Heart left ventricle (tissue), 16 donors: ENCODE results near the gene FDXACB1. TPM values are rescaled to one million over a fixed set of nuclear protein-coding genes. Genes with fewer than 3 reads are reported as not detected.

ENCODE experiments used
- ATAC-seq, 4 donors: fragments of 200-7000 bp; cut with Tn5 transposase; one replicate each; pipeline ENCODE4 v1.9.1; 2020 to 2022; ENCODE audit warnings: moderate library complexity in 4 of 4, mild to moderate bottlenecking in 3 of 4, moderate number of reproducible peaks in 1 of 4
- DNase-seq, 5 donors: peaks; one replicate each; pipeline ENCODE4 v3.0.0-alpha.2; 2020
- H3K27ac ChIP-seq, 12 donors: fragments of 200-600 bp; sonication (generic) in 4 of 12; one replicate each; pipeline versions ENCODE4 v1.5.0 to v1.8.0; 2016 to 2022; ENCODE audit warnings: mild to moderate bottlenecking in 2 of 12
- H3K27me3 ChIP-seq, 9 donors: fragments of 200-600 bp; sonication (generic) in 2 of 9; one replicate each; pipeline versions ENCODE4 v1.5.1 to v1.8.0; 2016 to 2022; ENCODE audit warnings: mild to moderate bottlenecking in 3 of 9
- H3K36me3 ChIP-seq, 9 donors: fragments of 200-600 bp; sonication (generic) in 2 of 9; one replicate each; pipeline versions ENCODE4 v1.5.0 to v1.8.0; 2018 to 2022; ENCODE audit warnings: mild to moderate bottlenecking in 2 of 9
- H3K4me1 ChIP-seq, 12 donors: fragments of 200-600 bp; sonication (generic) in 4 of 12; one replicate each; pipeline versions ENCODE4 v1.5.0 to v1.8.0; 2016 to 2022; ENCODE audit warnings: mild to moderate bottlenecking in 3 of 12
- H3K4me3 ChIP-seq, 12 donors: fragments of 200-600 bp; sonication (generic) in 4 of 12; one replicate each; pipeline versions ENCODE4 v1.5.0 to v1.8.0; 2017 to 2022; ENCODE audit warnings: mild to moderate bottlenecking in 9 of 12, moderate library complexity in 4 of 12
- H3K9me3 ChIP-seq, 12 donors: fragments of 200-600 bp; sonication (generic) in 4 of 12; one replicate each; pipeline versions ENCODE4 v1.5.0 to v1.8.0; 2016 to 2022; ENCODE audit warnings: mild to moderate bottlenecking in 1 of 12
- POLR2A ChIP-seq, 2 donors: fragments of 450-650 bp; IDR thresholded peaks; one replicate each; pipeline ENCODE4 v1.6.1; 2017; ENCODE audit warnings: antibody characterized with exemption in 2 of 2, mild to moderate bottlenecking in 2 of 2, moderate library complexity in 2 of 2
- WGBS, 4 donors: extraction: QIAGEN DNeasy Blood & Tissue Kit in 2 of 4; methylation state at CpG; one replicate each; pipeline versions ENCODE4 v1.1.5 to v1.1.7; 2013 to 2018; 5-methylcytosine and 5-hydroxymethylcytosine counted together
- intact Hi-C, 10 donors: fragments of 100-400 bp; cut with DNase I; formaldehyde crosslinking; loops; one replicate each; pipeline versions ENCODE4 v1.11.1 to v1.14.2; 2022
- polyA plus RNA-seq, 2 donors: library from polyadenylated mRNA; stranded (reverse); fragments of 200-250 nt; gene quantifications; one replicate each; pipeline ENCODE4 v1.2.3, GENCODE V29; 2013
- total RNA-seq, 9 donors: library from RNA; depleted of rRNA in 2 of 9; stranded (reverse); fragments of >200 nt in 2 of 9; fragmentation: NEBNext Ultra II Directional in 3 of 9; extraction: Animal tissue kit (Norgen Biotek cat#: 25700) in 3 of 9; gene quantifications; one replicate each; pipeline versions ENCODE4 v1.1.0 to v1.2.4, GENCODE V29; 2016 to 2023
- TF ChIP-seq, protein P1 (sequence below), 12 donors: fragments of 200-600 bp; sonication (generic) in 4 of 12; IDR thresholded peaks; one replicate each; pipeline versions ENCODE4 v1.5.0 to v1.8.0; 2018 to 2022; ENCODE audit warnings: antibody characterized with exemption in 12 of 12, mild to moderate bottlenecking in 5 of 12
- donor health status: ischemic (EF 13 %, LVEDD 7.1; RV severe dilation, severe dysfunction).
- donor health status: healthy with polysubstance abuse.
- donor health status: DM: no; HTN: yes; CAD: no.
- donor health status: DM: no; HTN: no; CAD: no.
- donor health status: ischemic (EF 25% LVEDD 6.9; RV normal size, moderate dysfunction).
- donor health status: ischemic (EF 25% LVEDD 5.7; RV mildly dilated, moderate dysfunction).
- donor health status: healthy.
- donor health status: DM: yes; HTN: yes; CAD: no.
- donor health status: ischemic (EF 35%, LVEDD 5.7; RV mildly dilated, moderate dysfunction).
- donor health status: nonischemic (EF 11% LVEDD 7.7; RV severe dilation, severe dysfunction).
- donor health status: DM: yes; HTN: yes; CAD: no.
- donor health status: PGD.
- donor health status: ischemic (EF 29% LVEDD 5.4; RV normal size, mild dysfunction).
- donor health status: nonischemic (EF 23%, LVEDD 6.1; RV moderate dilation, normal function).

The FDXACB1 gene
- total and polyA plus RNA-seq, 11 donors, result 0.69 to 2.0 (median 1.1) TPM

DNA sequence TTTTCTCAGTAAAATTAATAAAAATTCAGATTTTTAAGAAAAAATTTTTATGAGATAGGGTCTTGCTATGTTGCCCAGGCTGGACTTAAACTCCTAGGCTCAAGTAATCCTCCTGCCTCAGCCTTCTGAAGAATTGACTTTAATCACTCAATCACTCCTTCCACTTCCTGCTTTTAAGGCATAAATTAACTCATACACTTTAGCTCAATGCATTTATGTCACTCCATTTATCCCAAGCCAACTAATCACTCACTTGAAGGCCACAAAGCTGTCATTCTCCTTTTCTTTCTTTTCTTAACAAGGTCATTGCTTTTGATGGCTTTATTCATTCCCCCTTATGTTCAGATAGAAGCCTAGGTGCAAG, 8.5 kb downstream of the FDXACB1 start:
- Histone ChIP-seq H3K36me3 (peaks cover 0 to 50% (median 41%) of the 10 kb centered on the region in 9 donors), H3K9me3 (no peaks in the 10 kb centered on the region), H3K27me3 (no peaks in the 10 kb centered on the region), H3K27ac (peak overlapping the region in 11 of 12 donors; percentile 84 to 94 (median 90)), H3K4me1 (peaks cover 0 to 23% (median 11%) of the 10 kb centered on the region in 12 donors), H3K4me3 (peak overlapping the region; percentile 70 to 100 (median 86))
- intact Hi-C loops, result loop anchor here in 7 of 10 donors (5.0 to 10.0 kb wide), 3 partner anchors 107 to 214 kb away; partner anchors contain the start of genes SDHD (in 5 of the 7) and TIMM8B (in 5 of the 7)
- TF ChIP-seq, protein P1, sequence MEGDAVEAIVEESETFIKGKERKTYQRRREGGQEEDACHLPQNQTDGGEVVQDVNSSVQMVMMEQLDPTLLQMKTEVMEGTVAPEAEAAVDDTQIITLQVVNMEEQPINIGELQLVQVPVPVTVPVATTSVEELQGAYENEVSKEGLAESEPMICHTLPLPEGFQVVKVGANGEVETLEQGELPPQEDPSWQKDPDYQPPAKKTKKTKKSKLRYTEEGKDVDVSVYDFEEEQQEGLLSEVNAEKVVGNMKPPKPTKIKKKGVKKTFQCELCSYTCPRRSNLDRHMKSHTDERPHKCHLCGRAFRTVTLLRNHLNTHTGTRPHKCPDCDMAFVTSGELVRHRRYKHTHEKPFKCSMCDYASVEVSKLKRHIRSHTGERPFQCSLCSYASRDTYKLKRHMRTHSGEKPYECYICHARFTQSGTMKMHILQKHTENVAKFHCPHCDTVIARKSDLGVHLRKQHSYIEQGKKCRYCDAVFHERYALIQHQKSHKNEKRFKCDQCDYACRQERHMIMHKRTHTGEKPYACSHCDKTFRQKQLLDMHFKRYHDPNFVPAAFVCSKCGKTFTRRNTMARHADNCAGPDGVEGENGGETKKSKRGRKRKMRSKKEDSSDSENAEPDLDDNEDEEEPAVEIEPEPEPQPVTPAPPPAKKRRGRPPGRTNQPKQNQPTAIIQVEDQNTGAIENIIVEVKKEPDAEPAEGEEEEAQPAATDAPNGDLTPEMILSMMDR (IDR thresholded peaks at IDR 0.05), result no peak
- TF ChIP-seq POLR2A (IDR thresholded peaks at IDR 0.05), result no peak
- ATAC-seq, result no peak
- DNase-seq, result no peak

DNA sequence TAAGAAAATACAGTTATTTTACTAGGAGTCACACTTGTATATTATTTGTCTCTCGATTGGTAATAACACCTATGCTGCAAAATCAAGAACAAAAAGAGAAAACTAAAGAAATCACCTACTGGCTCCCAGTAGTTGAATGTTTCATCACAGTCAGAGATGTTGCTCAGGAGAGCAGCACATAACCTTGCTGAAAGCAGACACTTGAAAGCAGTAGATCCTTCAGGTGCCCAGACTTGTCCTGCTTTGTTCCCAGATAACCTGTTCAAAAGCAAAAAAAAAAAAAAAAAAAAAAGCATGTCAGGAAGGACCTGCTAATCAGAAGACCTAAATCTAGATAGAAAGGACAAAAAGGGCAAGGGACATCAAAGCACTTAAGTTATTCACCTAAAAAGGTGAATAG, 8.9 kb downstream of the FDXACB1 start:
- Histone ChIP-seq H3K36me3 (peaks cover 0 to 50% (median 41%) of the 10 kb centered on the region in 9 donors), H3K9me3 (no peaks in the 10 kb centered on the region), H3K27me3 (no peaks in the 10 kb centered on the region), H3K27ac (peak overlapping the region in 2 of 12 donors; percentile 90 to 93), H3K4me3 (peak overlapping the region in 8 of 12 donors; percentile 74 to 94 (median 86)), H3K4me1 (peaks cover 0 to 23% (median 11%) of the 10 kb centered on the region in 12 donors)
- ATAC-seq (no peak), DNase-seq (no peak)
- 89 to 97% (median 93%) methylated on average over 1 of the region's 1 CpG for WGBS, 4 donors
- TF ChIP-seq POLR2A (IDR thresholded peaks at IDR 0.05), result no peak
- TF ChIP-seq, protein P1 (IDR thresholded peaks at IDR 0.05), result no peak
- intact Hi-C loops, result loop anchor here in 7 of 10 donors (5.0 to 10.0 kb wide), 3 partner anchors 107 to 215 kb away; partner anchors contain the start of genes SDHD (in 5 of the 7) and TIMM8B (in 5 of the 7)

DNA sequence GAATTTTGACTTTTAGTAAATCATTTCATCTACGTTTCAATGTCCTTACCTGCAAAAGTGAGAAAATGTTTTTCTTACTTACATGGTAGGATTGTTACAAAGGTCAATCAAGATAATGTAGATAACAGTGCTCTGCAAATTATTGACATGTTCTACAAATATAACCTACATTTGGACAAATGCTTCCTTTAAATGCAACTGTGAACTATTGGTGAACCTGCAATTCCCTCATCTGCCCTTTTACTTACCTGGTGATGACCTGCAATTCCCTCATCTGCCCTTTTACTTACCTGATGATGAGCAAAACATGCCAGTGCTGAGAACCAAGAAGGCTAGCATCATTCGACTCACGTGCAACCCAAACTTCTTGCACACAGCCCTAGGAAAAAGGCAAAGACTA, 18.7 kb downstream of the FDXACB1 start:
- Histone ChIP-seq H3K9me3 (no peaks in the 10 kb centered on the region), H3K4me3 (no peak overlapping the region), H3K27ac (no peak overlapping the region), H3K4me1 (no peaks in the 10 kb centered on the region), H3K27me3 (no peaks in the 10 kb centered on the region), H3K36me3 (peaks cover 0 to 100% (median 92%) of the 10 kb centered on the region in 9 donors)
- ATAC-seq (no peak), DNase-seq (no peak)
- WGBS, 4 donors, result 90 to 96% (median 95%) methylated on average over 3 of the region's 3 CpGs
- TF ChIP-seq, protein P1 (IDR thresholded peaks at IDR 0.05), result no peak
- TF ChIP-seq POLR2A (IDR thresholded peaks at IDR 0.05), result no peak
- intact Hi-C loops, result no loop called here

DNA sequence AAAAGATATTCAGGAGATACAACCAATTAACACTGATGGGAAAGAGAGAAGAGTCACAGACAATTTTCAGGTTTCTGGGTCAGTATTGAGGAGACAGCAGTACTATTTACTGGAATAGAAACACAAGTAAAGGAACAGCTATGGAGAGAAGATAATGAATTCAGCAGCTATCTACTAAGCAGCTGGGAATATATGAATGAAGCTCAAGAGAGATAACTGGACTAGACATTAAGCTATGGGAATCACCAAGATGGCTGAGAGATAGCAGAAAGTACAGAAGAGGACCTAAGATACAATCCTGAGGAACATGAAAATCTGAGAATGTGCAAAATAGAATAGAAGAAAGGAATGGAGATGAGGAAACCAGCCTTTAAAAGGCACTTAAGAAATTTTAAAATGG, 23.5 kb downstream of the FDXACB1 start:
- no peak for ATAC-seq
- intact Hi-C loops, result no loop called here
- Histone ChIP-seq H3K4me1 (no peaks in the 10 kb centered on the region), H3K27me3 (no peaks in the 10 kb centered on the region), H3K9me3 (no peaks in the 10 kb centered on the region), H3K4me3 (no peak overlapping the region), H3K36me3 (peaks cover 0 to 100% (median 90%) of the 10 kb centered on the region in 9 donors), H3K27ac (no peak overlapping the region)
- no peak for DNase-seq
- no peak for TF ChIP-seq POLR2A (IDR thresholded peaks at IDR 0.05)

DNA sequence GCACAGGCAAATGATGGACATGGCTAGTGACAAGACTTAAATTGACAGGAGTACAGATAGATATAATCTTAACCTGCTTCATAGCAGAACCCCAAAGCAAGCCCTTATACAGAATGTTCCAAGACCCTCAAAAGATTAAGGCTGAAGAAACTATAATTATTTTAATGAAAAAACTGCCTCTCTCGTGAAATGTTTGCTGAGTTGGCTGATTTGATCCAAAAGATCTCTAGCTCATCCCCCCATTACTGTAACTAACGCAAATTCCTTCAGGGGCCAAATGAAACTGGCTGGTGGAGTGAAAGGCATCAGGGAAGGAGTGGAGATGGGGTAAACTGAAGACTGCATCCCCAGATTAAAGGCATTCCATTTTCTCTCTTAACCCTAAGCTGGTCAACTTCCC, 26.9 kb downstream of the FDXACB1 start:
- WGBS, 4 donors, result 80 to 89% (median 87%) methylated on average over 2 of the region's 2 CpGs
- H3K9me3 ChIP-seq, result no peaks in the 10 kb centered on the region
- ATAC-seq, result no peak
- no peaks in the 10 kb centered on the region for H3K27me3 ChIP-seq
- no peak overlapping the region for H3K27ac ChIP-seq
- no peak for DNase-seq
- H3K4me3 ChIP-seq, result no peak overlapping the region
- H3K36me3 ChIP-seq, result peaks cover 0 to 100% (median 84%) of the 10 kb centered on the region in 9 donors
- intact Hi-C loops, result no loop called here
- TF ChIP-seq, protein P1 (IDR thresholded peaks at IDR 0.05), result no peak
- no peak for TF ChIP-seq POLR2A (IDR thresholded peaks at IDR 0.05)
- H3K4me1 ChIP-seq, result peaks cover 0 to 3% (median 0%) of the 10 kb centered on the region in 12 donors
